ENCODE measurements around the gene CANT1. TPM values are rescaled to one million over a fixed set of nuclear protein-coding genes. Genes with fewer than 3 reads are reported as not detected.

Gene CANT1
- total RNA-seq, 2 donors from 2014 or later = 65.7 to 72.3 TPM

GRCh38 chr17:79018370-79018695 lies 8.8 kb upstream of the CANT1 start:
- Mint-ChIP-seq H3K36me3 (peaks cover 4% of the 10 kb centered on the region), H3K4me1 (ENCODE audit: low read depth in 2 of 2) (no peaks in the 10 kb centered on the region), H3K27ac (no peak overlapping the region), H3K9me3 (no peaks in the 10 kb centered on the region), H3K4me3 (no peak overlapping the region), H3K27me3 (peaks cover 18 to 27% of the 10 kb centered on the region in 2 donors)
- DNase-seq (ENCODE audit: low spot score) = no peak
- no peak for ATAC-seq

- DNase-seq (ENCODE audit: low spot score) (no peak), ATAC-seq (no peak)
- Mint-ChIP-seq H3K4me1 (ENCODE audit: low read depth in 2 of 2) (no peaks in the 10 kb centered on the region), H3K27me3 (peaks cover 13 to 21% of the 10 kb centered on the region in 2 donors), H3K36me3 (peaks cover 4% of the 10 kb centered on the region), H3K27ac (no peak overlapping the region), H3K9me3 (no peaks in the 10 kb centered on the region), H3K4me3 (no peak overlapping the region)
These were observed 8.2 kb upstream of the CANT1 start for GRCh38 chr17:79017546-79018369.

GRCh38 chr17:79014158-79014758 lies 4.7 kb upstream of the CANT1 start:
- H3K4me3 Mint-ChIP-seq = no peak overlapping the region
- H3K27me3 Mint-ChIP-seq = peaks cover 9 to 14% of the 10 kb centered on the region in 2 donors
- ATAC-seq (no peak), DNase-seq (ENCODE audit: low spot score) (no peak)
- H3K27ac Mint-ChIP-seq = no peak overlapping the region
- H3K36me3 Mint-ChIP-seq = peaks cover 4% of the 10 kb centered on the region
- H3K4me1 Mint-ChIP-seq (ENCODE audit: low read depth in 2 of 2) = peaks cover 0 to 6% of the 10 kb centered on the region in 2 donors
- no peaks in the 10 kb centered on the region for H3K9me3 Mint-ChIP-seq

GRCh38 chr17:79012563-79013134 lies 3.1 kb upstream of the CANT1 start:
- DNase-seq (ENCODE audit: low spot score) (no peak), ATAC-seq (no peak)
- Mint-ChIP-seq H3K4me1 (ENCODE audit: low read depth in 2 of 2) (peaks cover 15 to 20% of the 10 kb centered on the region in 2 donors), H3K27ac (no peak overlapping the region), H3K4me3 (no peak overlapping the region), H3K9me3 (no peaks in the 10 kb centered on the region), H3K27me3 (peaks cover 4 to 7% of the 10 kb centered on the region in 2 donors), H3K36me3 (peaks cover 4% of the 10 kb centered on the region)

- Mint-ChIP-seq H3K27ac (peak overlapping the region; percentile 87 to 96), H3K9me3 (no peaks in the 10 kb centered on the region), H3K36me3 (peaks cover 4% of the 10 kb centered on the region), H3K4me3 (peak overlapping the region; percentile 94), H3K27me3 (peaks cover 4 to 7% of the 10 kb centered on the region in 2 donors), H3K4me1 (ENCODE audit: low read depth in 2 of 2) (peaks cover 25 to 30% of the 10 kb centered on the region in 2 donors)
- ATAC-seq (no peak), DNase-seq (ENCODE audit: low spot score) (no peak)
These were observed 2.0 kb upstream of the CANT1 start for GRCh38 chr17:79011451-79012147.

GRCh38 chr17:79010304-79010646 lies 711 bp upstream of the CANT1 start:
- Mint-ChIP-seq H3K9me3 (no peaks in the 10 kb centered on the region), H3K36me3 (peaks cover 4% of the 10 kb centered on the region), H3K27ac (peak overlapping the region; percentile 87 to 96), H3K4me1 (ENCODE audit: low read depth in 2 of 2) (peaks cover 32 to 39% of the 10 kb centered on the region in 2 donors), H3K27me3 (peaks cover 2 to 7% of the 10 kb centered on the region in 2 donors), H3K4me3 (peak overlapping the region; percentile 94)
- DNase-seq (ENCODE audit: low spot score) (no peak), ATAC-seq (no peak)

- H3K36me3 Mint-ChIP-seq = peaks cover under 1% of the 10 kb centered on the region
- H3K4me1 Mint-ChIP-seq (ENCODE audit: low read depth in 2 of 2) = peaks cover 32 to 39% of the 10 kb centered on the region in 2 donors
- peak; percentile 4 to 10 for ATAC-seq
- H3K9me3 Mint-ChIP-seq = no peaks in the 10 kb centered on the region
- DNase-seq (ENCODE audit: low spot score) = no peak
- H3K4me3 Mint-ChIP-seq = peak overlapping the region; percentile 94
- H3K27ac Mint-ChIP-seq = peak overlapping the region; percentile 87 to 96
- peaks cover 0 to 1% of the 10 kb centered on the region in 2 donors for H3K27me3 Mint-ChIP-seq
These were observed 737 bp downstream of the CANT1 start for GRCh38 chr17:79008666-79009387.

GRCh38 chr17:79007504-79008381 lies 1.8 kb downstream of the CANT1 start:
- no peak for DNase-seq (ENCODE audit: low spot score)
- H3K27ac Mint-ChIP-seq = peak overlapping the region; percentile 87 to 96
- H3K27me3 Mint-ChIP-seq = no peaks in the 10 kb centered on the region
- ATAC-seq = no peak
- no peaks in the 10 kb centered on the region for H3K9me3 Mint-ChIP-seq
- no peaks in the 10 kb centered on the region for H3K36me3 Mint-ChIP-seq
- H3K4me3 Mint-ChIP-seq = peak overlapping the region; percentile 94
- H3K4me1 Mint-ChIP-seq (ENCODE audit: low read depth in 2 of 2) = peaks cover 32 to 43% of the 10 kb centered on the region in 2 donors

GRCh38 chr17:79006794-79007503 lies 2.6 kb downstream of the CANT1 start:
- Mint-ChIP-seq H3K27ac (peak overlapping the region; percentile 87 to 96), H3K4me3 (peak overlapping the region; percentile 55), H3K27me3 (no peaks in the 10 kb centered on the region), H3K4me1 (ENCODE audit: low read depth in 2 of 2) (peaks cover 40 to 51% of the 10 kb centered on the region in 2 donors), H3K9me3 (no peaks in the 10 kb centered on the region), H3K36me3 (no peaks in the 10 kb centered on the region)
- no peak for DNase-seq (ENCODE audit: low spot score)
- no peak for ATAC-seq

GRCh38 chr17:79006046-79006445 lies 3.5 kb downstream of the CANT1 start:
- no peak for ATAC-seq
- Mint-ChIP-seq H3K9me3 (no peaks in the 10 kb centered on the region), H3K36me3 (no peaks in the 10 kb centered on the region), H3K4me3 (no peak overlapping the region), H3K4me1 (ENCODE audit: low read depth in 2 of 2) (peaks cover 42 to 60% of the 10 kb centered on the region in 2 donors), H3K27me3 (no peaks in the 10 kb centered on the region), H3K27ac (peak overlapping the region in 1 of 2 donors; percentile 80)
- DNase-seq (ENCODE audit: low spot score) = no peak

GRCh38 chr17:79005063-79005861 lies 4.3 kb downstream of the CANT1 start:
- Mint-ChIP-seq H3K27me3 (no peaks in the 10 kb centered on the region), H3K27ac (no peak overlapping the region), H3K36me3 (no peaks in the 10 kb centered on the region), H3K9me3 (no peaks in the 10 kb centered on the region), H3K4me1 (ENCODE audit: low read depth in 2 of 2) (peaks cover 42 to 67% of the 10 kb centered on the region in 2 donors), H3K4me3 (no peak overlapping the region)
- ATAC-seq (no peak), DNase-seq (ENCODE audit: low spot score) (no peak)
